IPS-20b (cell line): ENCODE measurements around the gene CDH8.

Source experiments
- H3K27ac ChIP-seq: one replicate; pipeline ENCODE4 v1.5.1; 2013; ENCODE audit warnings: low read length
- H3K27me3 ChIP-seq: 2 replicates; pipeline ENCODE4 v1.6.1; 2013; ENCODE audit warnings: mild to moderate bottlenecking, low read length, inconsistent platforms; ENCODE audit not compliant: insufficient read depth
- H3K36me3 ChIP-seq: 2 replicates; pipeline ENCODE4 v1.6.1; 2013; ENCODE audit warnings: low read depth, mild to moderate bottlenecking, inconsistent platforms, low read length, moderate library complexity; ENCODE audit not compliant: insufficient read depth
- H3K4me1 ChIP-seq: 2 replicates; pipeline ENCODE4 v1.6.1; 2013; ENCODE audit warnings: mild to moderate bottlenecking, control low read depth, inconsistent platforms, low read length, moderate library complexity; ENCODE audit not compliant: insufficient read depth
- H3K4me3 ChIP-seq: 2 replicates; pipeline ENCODE4 v1.5.1; 2013; ENCODE audit warnings: mild to moderate bottlenecking, low read length, inconsistent platforms
- H3K9ac ChIP-seq: 2 replicates; pipeline ENCODE4 v1.6.1; 2013; ENCODE audit warnings: low read depth, mild to moderate bottlenecking, inconsistent platforms, low read length, moderate library complexity
- H3K9me3 ChIP-seq: 2 replicates; pipeline ENCODE4 v1.6.1; 2013; ENCODE audit warnings: mild to moderate bottlenecking, low read depth, low read length, inconsistent platforms; ENCODE audit not compliant: insufficient read depth

The CDH8 gene

GRCh38 chr16:61890386-61890785 is 145.9 kb downstream of the CDH8 start:
- Histone ChIP-seq H3K9me3 (no peaks in the 10 kb centered on the region), H3K36me3 (no peaks in the 10 kb centered on the region), H3K9ac (no peak overlapping the region), H3K4me1 (peaks cover 3% of the 10 kb centered on the region; the same call in 1 of the 2 replicates), H3K27ac (no peak overlapping the region), H3K4me3 (no peak overlapping the region), H3K27me3 (no peaks in the 10 kb centered on the region)

GRCh38 chr16:61887903-61888302 is 148.3 kb downstream of the CDH8 start:
- Histone ChIP-seq H3K27me3 (no peaks in the 10 kb centered on the region), H3K27ac (no peak overlapping the region), H3K4me1 (peaks cover 3% of the 10 kb centered on the region; the same call in 1 of the 2 replicates), H3K36me3 (no peaks in the 10 kb centered on the region), H3K9ac (no peak overlapping the region), H3K4me3 (no peak overlapping the region), H3K9me3 (no peaks in the 10 kb centered on the region)

GRCh38 chr16:61885343-61885742 is 150.9 kb downstream of the CDH8 start:
- H3K36me3 ChIP-seq, result no peaks in the 10 kb centered on the region
- H3K9ac ChIP-seq, result no peak overlapping the region
- H3K27ac ChIP-seq, result no peak overlapping the region
- H3K9me3 ChIP-seq, result no peaks in the 10 kb centered on the region
- no peak overlapping the region for H3K4me3 ChIP-seq
- no peaks in the 10 kb centered on the region for H3K27me3 ChIP-seq
- peaks cover 3% of the 10 kb centered on the region; the same call in 1 of the 2 replicates for H3K4me1 ChIP-seq

GRCh38 chr16:61879306-61879705 is 156.9 kb downstream of the CDH8 start:
- no peaks in the 10 kb centered on the region for H3K27me3 ChIP-seq
- no peak overlapping the region for H3K4me3 ChIP-seq
- 0 out of 2 replicates have a peak, but pooled peaks cover 2% of the 10 kb centered on the region for H3K4me1 ChIP-seq
- H3K9me3 ChIP-seq, result no peaks in the 10 kb centered on the region
- H3K36me3 ChIP-seq, result no peaks in the 10 kb centered on the region
- H3K9ac ChIP-seq, result no peak overlapping the region
- no peak overlapping the region for H3K27ac ChIP-seq

- no peaks in the 10 kb centered on the region for H3K27me3 ChIP-seq
- peaks cover 11% of the 10 kb centered on the region; the same call in 1 of the 2 replicates for H3K4me1 ChIP-seq
- H3K36me3 ChIP-seq, result no peaks in the 10 kb centered on the region
- H3K27ac ChIP-seq, result no peak overlapping the region
- H3K9me3 ChIP-seq, result no peaks in the 10 kb centered on the region
- H3K9ac ChIP-seq, result no peak overlapping the region
- H3K4me3 ChIP-seq, result no peak overlapping the region
Observed at GRCh38 chr16:61877436-61877835, 158.8 kb downstream of the CDH8 start.

GRCh38 chr16:61872778-61873119 is 163.5 kb downstream of the CDH8 start:
- Histone ChIP-seq H3K9me3 (no peaks in the 10 kb centered on the region), H3K4me3 (peak overlapping the region; percentile 39), H3K27me3 (no peaks in the 10 kb centered on the region), H3K36me3 (no peaks in the 10 kb centered on the region), H3K4me1 (peaks cover 12% of the 10 kb centered on the region; the same call in 1 of the 2 replicates), H3K27ac (peak overlapping the region; percentile 54), H3K9ac (peak overlapping the region; percentile 14; the same call in 1 of the 2 replicates)

GRCh38 chr16:61871837-61872777 is 164.1 kb downstream of the CDH8 start:
- H3K4me3 ChIP-seq, result peak overlapping the region; percentile 46
- peaks cover 18% of the 10 kb centered on the region; the same call in 1 of the 2 replicates for H3K4me1 ChIP-seq
- H3K9me3 ChIP-seq, result no peaks in the 10 kb centered on the region
- peak overlapping the region; percentile 54 for H3K27ac ChIP-seq
- H3K9ac ChIP-seq, result peak overlapping the region; percentile 49; the same call in 1 of the 2 replicates
- no peaks in the 10 kb centered on the region for H3K36me3 ChIP-seq
- H3K27me3 ChIP-seq, result no peaks in the 10 kb centered on the region

GRCh38 chr16:61862221-61863155 is 173.8 kb downstream of the CDH8 start:
- Histone ChIP-seq H3K27me3 (no peaks in the 10 kb centered on the region), H3K4me1 (peaks cover 37% of the 10 kb centered on the region; the same call in 1 of the 2 replicates), H3K9ac (no peak overlapping the region), H3K36me3 (no peaks in the 10 kb centered on the region), H3K27ac (no peak overlapping the region), H3K9me3 (peaks cover 5% of the 10 kb centered on the region; the same call in 1 of the 2 replicates), H3K4me3 (no peak overlapping the region)

GRCh38 chr16:61858988-61859387 is 177.2 kb downstream of the CDH8 start:
- no peak overlapping the region for H3K27ac ChIP-seq
- no peak overlapping the region for H3K4me3 ChIP-seq
- no peaks in the 10 kb centered on the region for H3K27me3 ChIP-seq
- no peaks in the 10 kb centered on the region for H3K36me3 ChIP-seq
- peaks cover 30% of the 10 kb centered on the region; the same call in 1 of the 2 replicates for H3K4me1 ChIP-seq
- peaks cover 5% of the 10 kb centered on the region; the same call in 1 of the 2 replicates for H3K9me3 ChIP-seq
- no peak overlapping the region for H3K9ac ChIP-seq

GRCh38 chr16:61842666-61843065 is 193.6 kb downstream of the CDH8 start:
- H3K9me3 ChIP-seq, result no peaks in the 10 kb centered on the region
- no peaks in the 10 kb centered on the region; the same call in 1 of the 2 replicates for H3K4me1 ChIP-seq
- H3K27me3 ChIP-seq, result no peaks in the 10 kb centered on the region
- no peak overlapping the region for H3K4me3 ChIP-seq
- no peaks in the 10 kb centered on the region for H3K36me3 ChIP-seq
- H3K9ac ChIP-seq, result no peak overlapping the region
- H3K27ac ChIP-seq, result no peak overlapping the region

- H3K27ac ChIP-seq, result no peak overlapping the region
- no peak overlapping the region for H3K4me3 ChIP-seq
- no peaks in the 10 kb centered on the region for H3K36me3 ChIP-seq
- no peak overlapping the region for H3K9ac ChIP-seq
- H3K27me3 ChIP-seq, result no peaks in the 10 kb centered on the region
- H3K9me3 ChIP-seq, result no peaks in the 10 kb centered on the region
- H3K4me1 ChIP-seq, result no peaks in the 10 kb centered on the region; the same call in 1 of the 2 replicates
Observed at GRCh38 chr16:61836804-61837393, 199.3 kb downstream of the CDH8 start.
